ENCODE data around the gene LMTK2.
"Not testable (repeated sequence)": the region's sequence is repeated elsewhere in the genome, so short reads cannot be mapped to it uniquely, and the experiment has no call there.

The LMTK2 gene

GRCh38 chr7:98205162-98205845 is 98.6 kb downstream of the LMTK2 start:
- DNase-seq, result no peak

DNA sequence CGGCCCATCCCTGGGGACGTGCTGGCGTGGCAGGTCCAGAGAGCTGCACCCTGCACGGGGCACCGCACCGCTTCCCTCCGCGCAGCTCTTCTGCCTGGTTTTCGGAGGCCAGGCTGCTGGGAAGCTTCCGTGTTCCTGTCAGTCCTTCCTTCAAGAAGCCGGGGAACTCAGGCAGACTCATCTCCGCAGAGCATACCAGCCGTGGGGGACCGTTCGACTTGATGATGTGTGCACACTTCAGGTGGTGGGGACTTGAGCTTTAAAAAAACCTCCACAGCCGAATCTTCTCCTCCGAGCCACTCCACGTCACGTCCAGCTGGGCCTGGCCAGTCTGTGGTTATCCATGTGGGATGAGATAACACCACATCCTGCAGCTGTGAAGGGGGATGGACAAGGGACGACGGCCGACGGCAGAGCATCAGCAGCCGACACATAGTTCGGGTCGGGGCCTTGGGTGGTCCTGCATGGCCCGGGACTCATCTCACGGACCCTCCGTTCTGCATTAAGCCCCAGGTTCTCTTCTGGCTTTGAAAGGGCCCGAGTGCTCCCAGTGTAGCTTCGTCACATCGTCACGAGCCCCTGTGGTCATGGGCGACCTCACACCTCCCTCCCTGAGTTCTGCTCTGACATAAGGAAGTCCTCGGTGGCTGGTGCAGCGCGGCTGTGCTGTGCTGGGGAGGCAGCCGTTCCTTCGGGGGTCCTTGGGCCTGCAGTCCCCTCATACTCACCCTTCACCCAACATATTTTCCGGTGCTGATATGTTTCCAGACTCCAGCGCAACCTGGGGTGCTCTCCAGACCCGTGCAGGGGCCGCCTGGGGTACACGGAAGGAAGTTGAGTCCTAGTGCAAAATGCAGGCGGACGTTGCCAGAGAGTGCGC is 100.0 kb downstream of the LMTK2 start:
- no peak for DNase-seq

GRCh38 chr7:98209166-98209920 is 102.7 kb downstream of the LMTK2 start:
- DNase-seq, result no peak

- DNase-seq, result no peak
Observed at GRCh38 chr7:98210513-98211220, 104.0 kb downstream of the LMTK2 start.

DNA sequence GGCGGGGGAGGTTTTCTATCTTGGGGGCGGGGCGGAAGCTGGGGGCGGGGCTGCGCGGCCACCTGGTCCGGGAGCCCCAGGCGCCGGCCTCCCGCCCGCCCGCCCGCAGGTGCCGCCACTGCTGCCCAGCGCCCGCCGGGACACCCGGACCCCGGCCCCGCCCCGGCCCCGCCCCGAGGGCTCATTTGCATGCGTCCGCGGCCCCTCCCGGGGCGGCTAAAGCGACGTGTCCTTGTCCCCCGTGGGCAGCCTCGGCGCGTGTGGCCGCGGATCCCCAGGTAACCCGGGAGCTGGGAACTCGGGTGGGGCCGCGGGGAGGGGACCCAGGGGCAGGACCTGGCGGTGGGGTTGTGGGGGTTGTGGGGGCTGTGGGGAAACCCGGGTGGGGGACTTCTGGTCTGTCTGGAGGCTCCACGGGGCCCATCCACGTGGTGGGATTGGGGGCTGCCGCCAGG is 104.6 kb downstream of the LMTK2 start, which contains the start of gene BHLHA15:
BHLHA15 (plus strand) TSS at position 219 of the 455 bp plus-strand sequence. CDS start 871 bp downstream, outside the sequence.
- DNase-seq, result no peak

GRCh38 chr7:98211676-98212531 is 105.2 kb downstream of the LMTK2 start:
- DNase-seq, result no peak

DNA sequence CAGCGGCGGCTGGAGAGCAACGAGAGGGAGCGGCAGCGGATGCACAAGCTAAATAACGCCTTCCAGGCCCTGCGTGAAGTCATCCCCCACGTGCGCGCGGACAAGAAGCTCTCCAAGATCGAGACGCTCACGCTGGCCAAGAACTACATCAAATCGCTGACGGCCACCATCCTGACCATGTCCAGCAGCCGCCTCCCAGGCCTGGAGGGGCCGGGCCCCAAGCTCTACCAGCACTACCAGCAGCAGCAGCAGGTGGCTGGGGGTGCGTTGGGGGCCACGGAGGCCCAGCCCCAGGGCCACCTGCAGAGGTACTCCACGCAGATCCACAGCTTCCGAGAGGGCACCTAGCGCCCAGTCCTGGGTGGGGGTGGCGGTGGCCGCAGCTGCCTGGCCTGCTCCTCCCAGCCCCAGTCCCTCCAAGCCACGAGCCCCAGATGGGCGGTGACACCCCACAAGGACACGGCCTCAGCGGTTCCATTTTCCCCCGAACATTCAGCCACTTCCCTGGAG is 105.9 kb downstream of the LMTK2 start:
- DNase-seq, result no peak

DNA sequence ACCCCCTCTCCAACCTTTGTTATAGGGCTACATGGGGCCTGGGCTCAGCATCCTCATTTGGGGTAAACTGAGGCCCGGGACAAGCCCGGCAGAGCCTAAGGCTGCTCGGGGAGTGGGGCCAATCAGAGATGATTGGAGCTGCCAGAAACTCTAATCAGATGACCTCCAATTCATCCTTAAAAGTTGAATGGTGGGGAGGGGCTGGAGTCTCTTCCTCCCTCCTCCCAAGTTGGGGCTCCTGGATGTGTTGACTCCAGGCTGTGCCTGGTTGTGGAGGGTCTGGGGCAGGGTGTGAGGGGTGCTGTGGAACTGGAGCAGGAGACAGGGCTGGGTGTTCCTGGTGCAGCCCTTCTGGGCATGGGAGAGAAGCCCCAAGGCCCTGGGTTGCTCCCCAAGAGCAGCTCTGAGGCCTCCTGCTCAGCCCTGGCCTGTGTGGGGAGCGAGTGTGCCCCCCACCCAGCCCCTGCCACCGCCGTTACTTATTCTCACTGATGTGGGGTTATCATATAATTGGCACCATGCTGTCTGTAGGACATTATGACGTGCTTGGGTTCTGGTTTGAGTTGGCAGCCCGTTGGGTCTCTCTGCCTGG is 106.7 kb downstream of the LMTK2 start:
- no peak for DNase-seq

DNA sequence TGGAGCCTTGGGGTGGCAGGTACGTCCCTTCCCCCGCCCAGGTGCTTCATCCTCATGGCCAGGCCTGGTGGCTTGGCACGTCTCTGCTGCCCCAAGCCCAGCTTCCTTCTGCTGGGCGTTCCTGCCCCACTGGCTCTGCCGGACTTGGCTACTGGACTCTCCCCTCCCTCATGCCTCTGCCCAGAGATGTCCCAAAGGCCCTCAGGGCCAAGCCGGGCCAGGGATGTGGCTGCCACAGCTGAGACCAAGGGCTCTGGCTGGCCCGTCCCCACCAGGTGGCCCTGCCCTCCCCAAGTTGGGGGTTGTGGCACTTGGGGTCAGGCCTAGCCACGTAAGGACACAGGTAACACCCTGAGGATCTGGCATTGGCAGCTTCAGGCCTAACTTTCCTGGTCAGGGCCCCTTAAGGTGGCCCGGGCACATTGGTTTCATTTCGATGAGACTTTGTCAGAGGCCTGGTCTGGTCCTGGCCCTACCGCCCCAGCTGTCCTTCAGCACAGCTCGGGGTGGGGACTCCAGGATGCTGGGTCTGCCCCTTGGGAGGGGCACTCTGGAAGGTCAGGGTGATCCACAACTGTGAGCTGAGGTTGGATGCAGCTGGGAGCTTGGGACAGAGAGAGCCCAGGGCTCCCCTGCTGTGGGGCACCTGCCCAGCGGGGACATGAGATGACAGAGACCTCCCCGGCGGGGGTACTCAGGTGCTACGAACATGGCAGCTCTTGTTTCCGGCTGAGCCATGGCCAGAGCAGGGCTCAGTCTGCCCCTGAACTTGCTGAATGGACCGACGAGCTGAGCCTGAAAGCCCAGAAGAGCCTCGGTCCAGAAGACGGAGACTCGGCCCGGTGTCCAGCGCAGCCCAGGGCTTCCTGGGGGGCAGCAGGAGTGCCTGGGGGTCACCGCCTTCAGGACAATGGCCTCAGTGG is 107.5 kb downstream of the LMTK2 start:
- no peak for DNase-seq

DNA sequence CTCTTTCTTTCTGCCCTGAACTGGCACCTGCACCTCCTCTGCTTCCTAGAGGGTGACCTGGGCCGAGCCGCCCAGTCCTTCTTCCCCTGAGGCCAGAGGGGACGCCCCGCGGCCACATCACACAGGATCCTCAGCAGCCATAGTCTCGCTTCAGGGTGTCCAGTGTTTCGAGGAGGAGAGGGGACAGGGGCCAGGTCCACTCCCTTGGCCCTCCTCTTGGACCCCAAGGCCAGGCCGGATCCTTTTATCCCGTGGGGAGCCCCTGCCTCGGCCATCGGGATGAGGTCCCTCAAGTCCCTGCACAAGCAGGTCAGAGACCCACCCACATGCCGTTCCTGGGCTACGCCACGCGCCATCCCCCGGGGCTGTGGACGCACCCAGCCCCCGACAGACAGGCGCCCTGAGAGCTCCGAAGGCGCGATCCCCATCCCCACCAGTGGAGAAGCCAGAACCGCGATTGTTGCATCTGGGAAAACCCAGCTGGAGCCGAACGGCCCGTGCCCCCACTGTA is 108.2 kb downstream of the LMTK2 start:
- no peak for DNase-seq

DNA sequence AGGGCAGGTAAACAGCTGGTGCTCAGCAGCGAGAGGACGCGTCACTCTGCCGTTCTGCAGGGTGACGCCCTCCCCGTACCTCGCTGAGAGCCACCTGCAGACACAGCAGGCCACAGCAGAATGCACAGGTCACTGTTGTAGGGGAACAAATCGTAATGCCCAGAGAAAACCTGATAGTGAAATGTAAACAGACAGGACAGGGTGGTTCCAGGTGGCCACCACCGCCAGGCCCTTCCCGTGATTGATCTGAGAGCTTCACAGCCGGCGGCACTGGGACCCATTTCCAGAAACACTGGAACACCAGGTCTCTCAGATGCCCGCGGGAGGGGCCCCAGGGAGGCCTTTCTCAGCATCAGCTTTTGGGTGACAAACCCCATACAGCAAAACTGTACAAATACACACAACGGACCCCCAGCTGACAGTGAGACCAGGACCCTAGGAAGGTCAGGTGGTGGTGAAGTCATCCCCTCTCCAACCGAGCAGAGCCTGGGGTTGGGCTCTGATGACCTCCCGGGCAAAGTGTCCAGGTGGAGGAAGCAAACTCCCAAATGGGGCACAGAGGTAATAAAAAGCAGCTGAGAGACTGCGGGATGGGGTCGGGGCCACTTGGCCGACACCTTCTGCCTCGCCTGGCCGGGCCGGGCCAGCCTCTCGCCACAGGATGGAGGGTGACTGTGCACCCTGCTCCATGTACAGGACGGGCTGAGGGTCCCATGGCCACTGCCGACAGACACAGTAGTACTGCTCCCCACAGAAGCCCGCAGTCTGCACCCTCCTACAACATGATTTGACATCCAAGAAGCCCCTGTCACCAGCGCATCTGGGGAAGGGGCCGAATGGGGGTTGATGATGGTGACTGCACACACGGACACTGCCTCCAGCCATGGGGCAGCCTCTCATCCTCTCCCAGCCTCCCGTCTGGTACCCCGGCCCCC is 109.2 kb downstream of the LMTK2 start:
- no peak for DNase-seq

GRCh38 chr7:98216941-98217622 is 110.4 kb downstream of the LMTK2 start:
- DNase-seq, result no peak

DNA sequence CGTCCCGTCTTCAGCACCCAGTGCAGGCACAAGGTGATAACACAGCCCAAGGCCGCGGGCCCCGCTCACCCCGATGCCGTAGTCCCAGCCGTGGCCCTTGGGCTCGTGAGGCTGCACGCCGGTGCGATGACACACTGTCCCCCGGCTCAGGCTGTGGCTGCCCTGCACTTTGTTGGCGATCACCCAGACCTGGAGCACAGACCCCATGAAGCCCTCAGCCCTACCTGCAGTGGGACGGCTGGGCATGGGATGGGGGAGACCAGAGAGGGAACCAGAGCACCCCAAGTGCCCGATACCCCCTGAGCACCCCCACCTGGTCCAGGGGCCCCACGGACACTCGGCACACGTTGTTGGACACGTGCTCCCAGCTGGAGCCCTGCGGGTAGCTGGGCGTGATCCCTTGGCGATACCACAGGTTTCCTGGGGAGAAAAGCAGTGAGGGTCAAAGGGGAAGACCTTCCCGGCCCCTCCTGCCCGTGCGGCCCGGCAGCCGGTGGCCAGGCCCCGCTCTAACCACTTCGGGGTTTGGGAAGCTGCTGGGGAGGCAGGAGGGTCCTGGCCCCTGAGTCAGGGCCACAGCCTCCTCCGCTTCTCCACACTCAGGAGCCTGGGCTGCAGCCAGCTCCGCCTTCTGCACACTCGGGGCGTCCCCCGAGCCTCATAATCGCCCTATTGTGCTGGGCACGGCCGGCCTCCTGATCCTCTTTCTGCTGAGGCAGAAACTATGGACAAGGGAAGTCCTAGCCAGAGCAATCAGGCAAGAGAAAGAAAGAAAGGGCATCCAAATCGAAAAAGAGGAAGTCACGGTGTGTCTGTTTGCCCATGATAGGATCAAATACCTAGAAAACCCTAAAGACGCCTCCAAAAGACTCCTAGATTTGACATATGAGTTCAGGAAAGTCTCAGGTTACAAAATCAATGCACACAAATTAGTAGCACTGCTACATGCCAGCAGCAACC is 111.2 kb downstream of the LMTK2 start:
- DNase-seq, result no peak

- not testable (repeated sequence) for DNase-seq
Observed at GRCh38 chr7:98219382-98219781, 112.7 kb downstream of the LMTK2 start.

GRCh38 chr7:98221611-98222532 is 115.2 kb downstream of the LMTK2 start:
- DNase-seq, result no peak
